HepG2 (cell line): ENCODE measurements around the gene VPS18. TPM values are rescaled to one million over a fixed set of nuclear protein-coding genes. Genes with fewer than 3 reads are reported as not detected.

Experiments used
- DR1 ChIP-seq: sonication (generic); formaldehyde crosslinking; IDR thresholded peaks from 2 replicates; pipeline ENCODE4 v1.8.0; 2021; ENCODE audit warnings: mild to moderate bottlenecking, missing genetic modification reagents, inconsistent platforms
- MEIS2 ChIP-seq: sonication (generic); formaldehyde crosslinking; IDR thresholded peaks from 2 replicates; pipeline ENCODE4 v1.9.0; 2021; ENCODE audit warnings: mild to moderate bottlenecking, missing genetic modification reagents
- PATZ1 ChIP-seq: sonication (generic); formaldehyde crosslinking; IDR thresholded peaks from 2 replicates; pipeline ENCODE4 v1.4.0; 2020; ENCODE audit warnings: missing genetic modification reagents
- PRDM10 ChIP-seq: sonication (generic); formaldehyde crosslinking; IDR thresholded peaks from 2 replicates; pipeline ENCODE4 v1.4.0; 2020; ENCODE audit warnings: low read depth, missing genetic modification reagents
- STAT6 ChIP-seq: sonication (generic); formaldehyde crosslinking; IDR thresholded peaks from 2 replicates; pipeline ENCODE4 v1.4.0; 2020; ENCODE audit warnings: missing genetic modification reagents, mild to moderate bottlenecking, borderline replicate concordance
- UBTF ChIP-seq: sonication (generic); formaldehyde crosslinking; IDR thresholded peaks from 2 replicates; pipeline ENCODE4 v1.4.0; 2020; ENCODE audit warnings: mild to moderate bottlenecking, missing genetic modification reagents
- ZBTB26 ChIP-seq: IDR thresholded peaks from 2 replicates; pipeline ENCODE4 v1.6.1; 2016; ENCODE audit warnings: missing compliant biosample characterization, missing genetic modification reagents, borderline replicate concordance
- ZBTB42 ChIP-seq: sonication (generic); formaldehyde crosslinking; IDR thresholded peaks from 2 replicates; pipeline ENCODE4 v1.5.0; 2020; ENCODE audit warnings: mild to moderate bottlenecking, missing genetic modification reagents
- ZC3H13 ChIP-seq: sonication (generic); formaldehyde crosslinking; IDR thresholded peaks from 2 replicates; pipeline ENCODE4 v1.8.1; 2023; ENCODE audit warnings: mild to moderate bottlenecking, missing genetic modification reagents, moderate library complexity
- ZNF790 ChIP-seq: sonication (generic); formaldehyde crosslinking; IDR thresholded peaks from 2 replicates; pipeline ENCODE4 v1.8.0; 2022; ENCODE audit warnings: missing genetic modification reagents, mild to moderate bottlenecking, borderline replicate concordance
- polyA plus RNA-seq, 8 experiments: library from polyadenylated mRNA; depleted of rRNA in 3 of 8; stranded (reverse) in 7 of 8; unstranded in 1 of 8; fragments of >200 nt; fragmentation: Illumina TruSeq in 4 of 8; extraction: Trizol in 4 of 8; gene quantifications; 2 replicates each; pipeline versions ENCODE4 v1.2.1 to v1.2.3, GENCODE V29; 2011 to 2016; ENCODE audit warnings: low read depth in 4 of 8, missing spikeins in 1 of 8, mixed read lengths in 1 of 8; ENCODE audit not compliant: insufficient read depth in 1 of 8
- total RNA-seq, 5 experiments: library from RNA; depleted of rRNA; stranded (reverse); fragments of >200 nt; fragmentation: Illumina TruSeq; extraction: Trizol; gene quantifications; 2 replicates each; pipeline ENCODE4 v1.2.3, GENCODE V29; 2016; ENCODE audit warnings: low read depth in 1 of 5
- TF ChIP-seq, protein P1 (sequence below): sonication (generic); formaldehyde crosslinking; IDR thresholded peaks from 2 replicates; pipeline ENCODE4 v1.4.0; 2020; ENCODE audit warnings: missing genetic modification reagents
- TF ChIP-seq, protein P2 (sequence below): sonication (generic); formaldehyde crosslinking; IDR thresholded peaks from 2 replicates; pipeline ENCODE4 v1.8.1; 2023; ENCODE audit warnings: missing genetic modification reagents, mild to moderate bottlenecking, borderline replicate concordance

VPS18 gene
- total and polyA plus RNA-seq, 2 of the 13 experiments (the other 11 are each of a cell fraction or from before 2014, with no cell fraction given) = 5.8 to 17.0 TPM

DNA sequence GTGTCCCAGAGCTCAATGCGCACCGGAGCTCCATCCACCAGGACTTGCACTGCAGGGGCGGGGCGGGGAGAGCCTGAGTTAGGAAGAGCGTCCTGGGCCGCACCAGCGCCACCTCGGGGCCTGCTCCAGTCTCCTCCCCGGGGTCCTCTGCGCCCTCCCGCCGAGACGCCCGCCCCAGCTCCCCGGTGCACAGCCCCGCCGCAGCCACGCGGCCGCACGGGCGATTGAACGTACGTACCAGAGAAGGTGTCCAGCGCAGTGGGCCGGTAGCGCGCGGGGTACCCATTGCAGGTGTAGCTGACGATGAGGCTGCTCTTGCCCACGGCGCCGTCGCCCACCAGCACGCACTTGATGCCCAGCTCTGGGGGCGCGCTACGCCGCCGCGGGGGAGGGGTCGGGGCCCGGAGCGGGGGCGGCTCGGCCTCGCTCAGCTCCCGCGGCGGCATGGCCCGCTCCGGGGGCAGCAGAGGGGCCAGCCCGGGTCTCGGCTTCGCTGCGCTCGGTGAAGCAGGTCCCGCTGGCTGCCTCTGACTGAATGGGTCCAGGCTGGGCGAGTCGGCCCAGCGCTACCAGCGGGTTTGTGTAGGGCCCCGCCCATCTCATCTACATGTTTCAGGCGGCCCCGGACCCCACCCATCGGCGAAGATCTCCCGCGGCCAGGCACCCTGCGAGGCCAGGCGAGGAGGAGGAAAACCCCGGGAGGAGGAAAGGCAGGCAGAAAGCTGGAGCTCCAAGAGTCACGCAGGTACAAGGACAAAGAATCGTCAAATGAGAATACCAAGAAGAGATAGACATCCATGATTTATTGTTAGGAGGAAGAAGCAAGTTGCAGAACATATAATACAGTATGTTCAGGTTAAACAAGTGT lies 20.3 kb upstream of the VPS18 start, which contains the start of gene RHOV (continued):
- TF ChIP-seq ZBTB26 (CRISPR knock-in tag) (no peak), ZNF790 (CRISPR knock-in tag) (no peak), STAT6 (no peak), ZC3H13 (peak; percentile 46; the same call in 1 of the 2 replicates), MEIS2 (CRISPR knock-in tag) (0 out of 2 replicates have a peak, but pooled peaks have one; percentile 49), DR1 (0 out of 2 replicates have a peak, but pooled peaks have one; percentile 39), PATZ1 (CRISPR knock-in tag) (peak; percentile 60), PRDM10 (CRISPR knock-in tag) (no peak), UBTF (CRISPR knock-in tag) (peak; percentile 86), ZBTB42 (no peak)
- TF ChIP-seq, protein P1, sequence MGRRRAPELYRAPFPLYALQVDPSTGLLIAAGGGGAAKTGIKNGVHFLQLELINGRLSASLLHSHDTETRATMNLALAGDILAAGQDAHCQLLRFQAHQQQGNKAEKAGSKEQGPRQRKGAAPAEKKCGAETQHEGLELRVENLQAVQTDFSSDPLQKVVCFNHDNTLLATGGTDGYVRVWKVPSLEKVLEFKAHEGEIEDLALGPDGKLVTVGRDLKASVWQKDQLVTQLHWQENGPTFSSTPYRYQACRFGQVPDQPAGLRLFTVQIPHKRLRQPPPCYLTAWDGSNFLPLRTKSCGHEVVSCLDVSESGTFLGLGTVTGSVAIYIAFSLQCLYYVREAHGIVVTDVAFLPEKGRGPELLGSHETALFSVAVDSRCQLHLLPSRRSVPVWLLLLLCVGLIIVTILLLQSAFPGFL (CRISPR knock-in tag) = 0 out of 2 replicates have a peak, but pooled peaks have one; percentile 45
- TF ChIP-seq, protein P2, sequence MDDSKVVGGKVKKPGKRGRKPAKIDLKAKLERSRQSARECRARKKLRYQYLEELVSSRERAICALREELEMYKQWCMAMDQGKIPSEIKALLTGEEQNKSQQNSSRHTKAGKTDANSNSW = no peak
